Measurements from ENCODE around the gene CDC42EP5. TPM values are rescaled to one million over a fixed set of nuclear protein-coding genes. Genes with fewer than 3 reads are reported as not detected.

CDC42EP5 gene
- total RNA-seq, 1 experiment from 2014 or later: 25.1 TPM

GRCh38 chr19:54430306-54431254 lies 42.5 kb downstream of the CDC42EP5 start:
- peak; percentile 81 to 85 for DNase-seq
- ChIA-PET CTCF (interaction anchor here (0.5 to 0.7 kb wide), 8 partner anchors 17 to 1741 kb away, joined by 3 to 11 read pairs (median 8); no protein-coding TSS in a partner anchor), POLR2A (ENCODE audit: unreplicated experiment) (interaction anchor here (0.5 to 1.2 kb wide), 7 partner anchors 18 to 1903 kb away, joined by 3 to 19 read pairs (median 7); partner anchors contain the start of gene LENG8)
- Histone ChIP-seq H3K9me2 (ENCODE audit: insufficient read depth) (no peaks in the 10 kb centered on the region), H3K4me3 (peak overlapping the region; percentile 59), H3K27ac (peak overlapping the region; percentile 99), H4K20me1 (ENCODE audit: insufficient read depth) (no peaks in the 10 kb centered on the region), H3K4me2 (peak overlapping the region; percentile 77), H3K9me3 (ENCODE audit: insufficient read depth, low read depth) (no peaks in the 10 kb centered on the region), H3K4me1 (replicated peaks; ENCODE audit: insufficient read depth) (peaks cover 58% of the 10 kb centered on the region), H3K27me3 (ENCODE audit: insufficient read depth, low read depth) (no peaks in the 10 kb centered on the region), H3K36me3 (ENCODE audit: low read depth) (no peaks in the 10 kb centered on the region), H2AFZ (peak overlapping the region; percentile 68; the same call in 1 of the 2 replicates), H3K79me2 (ENCODE audit: low read depth) (no peaks in the 10 kb centered on the region), H3F3A (ENCODE audit: insufficient read depth, low read depth) (peaks cover 41% of the 10 kb centered on the region)
- no TSS peak for BruUV-seq (replicated peaks)
- intact Hi-C loops (cut with micrococcal nuclease; ENCODE audit: unreplicated experiment): loop anchor here (1.0 kb wide), 1 partner anchor 34 kb away; no protein-coding TSS in a partner anchor
- no peak for TF ChIP-seq EZH2 (IDR thresholded peaks at IDR 0.05; ENCODE audit: low read depth)
- peak; percentile 64 for TF ChIP-seq CTCF (conservative IDR thresholded peaks at IDR 0.05)

GRCh38 chr19:54429545-54430227 lies 43.4 kb downstream of the CDC42EP5 start:
- BruUV-seq (replicated peaks): no TSS peak

More at GRCh38 chr19:54429545-54430227, 43.4 kb downstream of the CDC42EP5 start:
- no peaks in the 10 kb centered on the region for H4K20me1 ChIP-seq (ENCODE audit: insufficient read depth)
- H2AFZ ChIP-seq: no peak overlapping the region
- H3K4me3 ChIP-seq: peak overlapping the region; percentile 59; the same call in 1 of the 2 replicates
- no peaks in the 10 kb centered on the region for H3K79me2 ChIP-seq (ENCODE audit: low read depth)
- no peaks in the 10 kb centered on the region for H3K36me3 ChIP-seq (ENCODE audit: low read depth)
- no peaks in the 10 kb centered on the region for H3K9me2 ChIP-seq (ENCODE audit: insufficient read depth)
- H3F3A ChIP-seq (ENCODE audit: insufficient read depth, low read depth): peaks cover 41% of the 10 kb centered on the region
- H3K4me2 ChIP-seq: peak overlapping the region; percentile 77
- H3K27me3 ChIP-seq (ENCODE audit: insufficient read depth, low read depth): no peaks in the 10 kb centered on the region
- intact Hi-C loops (cut with micrococcal nuclease; ENCODE audit: unreplicated experiment): no loop called here
- POLR2A ChIA-PET (ENCODE audit: unreplicated experiment): interaction anchor here (0.6 kb wide), 2 partner anchors 241 to 400 kb away, joined by 4 to 20 read pairs; no protein-coding TSS in a partner anchor
- TF ChIP-seq CTCF (conservative IDR thresholded peaks at IDR 0.05) (no peak), EZH2 (IDR thresholded peaks at IDR 0.05; ENCODE audit: low read depth) (no peak)
- CTCF ChIA-PET: interaction anchor here (0.6 kb wide), 2 partner anchors 19 to 657 kb away, joined by 3 to 6 read pairs; no protein-coding TSS in a partner anchor
- no peak overlapping the region for H3K27ac ChIP-seq
- DNase-seq: no peak
- no peaks in the 10 kb centered on the region for H3K9me3 ChIP-seq (ENCODE audit: insufficient read depth, low read depth)
- H3K4me1 ChIP-seq (replicated peaks; ENCODE audit: insufficient read depth): peaks cover 57% of the 10 kb centered on the region

Data from PC-9 (cell line).